ELF-1 (cell line): ENCODE results near the gene GALNT1.
"Not testable (repeated sequence)": the region's sequence is repeated elsewhere in the genome, so short reads cannot be mapped to it uniquely, and the experiment has no call there.

ENCODE experiments used
- DNase-seq: peaks from one replicate; pipeline ENCODE4 v3.0.0-alpha.2; 2016; ENCODE audit warnings: low read depth, low spot score

GALNT1 gene

GRCh38 chr18:35581546-35581897, at the start of gene GALNT1:
GALNT1 (plus strand) TSS chr18:35581740; CDS start chr18:35654663, 72,923 bp downstream.
- DNase-seq: no peak

- no peak for DNase-seq
Measured at GRCh38 chr18:35533916-35534405, 47.6 kb upstream of the GALNT1 start.

- DNase-seq: no peak
Measured at GRCh38 chr18:35535297-35535696, 46.2 kb upstream of the GALNT1 start.

GRCh38 chr18:35542356-35542755, 39.2 kb upstream of the GALNT1 start:
- peak; percentile 80 for DNase-seq

- DNase-seq: no peak
Measured at GRCh38 chr18:35547008-35547605, 34.4 kb upstream of the GALNT1 start.

- no peak for DNase-seq
Measured at GRCh38 chr18:35549564-35549963, 32.0 kb upstream of the GALNT1 start.

- no peak for DNase-seq
Measured at GRCh38 chr18:35553300-35553699, 28.2 kb upstream of the GALNT1 start.

GRCh38 chr18:35555538-35555937, 26.0 kb upstream of the GALNT1 start:
- DNase-seq: not testable (repeated sequence)

GRCh38 chr18:35559867-35560266, 21.7 kb upstream of the GALNT1 start:
- no peak for DNase-seq

- DNase-seq: no peak
Measured at GRCh38 chr18:35564795-35565453, 16.6 kb upstream of the GALNT1 start.

GRCh38 chr18:35566019-35566418, 15.5 kb upstream of the GALNT1 start:
- no peak for DNase-seq

- DNase-seq: no peak
Measured at GRCh38 chr18:35570182-35570581, 11.4 kb upstream of the GALNT1 start.

- DNase-seq: no peak
Measured at GRCh38 chr18:35571138-35571537, 10.4 kb upstream of the GALNT1 start.

- no peak for DNase-seq
Measured at GRCh38 chr18:35572644-35573043, 8.9 kb upstream of the GALNT1 start.

- DNase-seq: no peak
Measured at GRCh38 chr18:35573531-35573930, 8.0 kb upstream of the GALNT1 start.

- not testable (repeated sequence) for DNase-seq
Measured at GRCh38 chr18:35576240-35576845, 5.2 kb upstream of the GALNT1 start.

GRCh38 chr18:35577045-35577848, 4.3 kb upstream of the GALNT1 start:
- DNase-seq: no peak

- no peak for DNase-seq
Measured at GRCh38 chr18:35578481-35578880, 3.1 kb upstream of the GALNT1 start.

GRCh38 chr18:35578936-35579335, 2.6 kb upstream of the GALNT1 start:
- no peak for DNase-seq

- DNase-seq: peak; percentile 71
Measured at GRCh38 chr18:35580701-35581539, 620 bp upstream of the GALNT1 start.
